ENCODE data around the gene ILDR1.

The ILDR1 gene

DNA sequence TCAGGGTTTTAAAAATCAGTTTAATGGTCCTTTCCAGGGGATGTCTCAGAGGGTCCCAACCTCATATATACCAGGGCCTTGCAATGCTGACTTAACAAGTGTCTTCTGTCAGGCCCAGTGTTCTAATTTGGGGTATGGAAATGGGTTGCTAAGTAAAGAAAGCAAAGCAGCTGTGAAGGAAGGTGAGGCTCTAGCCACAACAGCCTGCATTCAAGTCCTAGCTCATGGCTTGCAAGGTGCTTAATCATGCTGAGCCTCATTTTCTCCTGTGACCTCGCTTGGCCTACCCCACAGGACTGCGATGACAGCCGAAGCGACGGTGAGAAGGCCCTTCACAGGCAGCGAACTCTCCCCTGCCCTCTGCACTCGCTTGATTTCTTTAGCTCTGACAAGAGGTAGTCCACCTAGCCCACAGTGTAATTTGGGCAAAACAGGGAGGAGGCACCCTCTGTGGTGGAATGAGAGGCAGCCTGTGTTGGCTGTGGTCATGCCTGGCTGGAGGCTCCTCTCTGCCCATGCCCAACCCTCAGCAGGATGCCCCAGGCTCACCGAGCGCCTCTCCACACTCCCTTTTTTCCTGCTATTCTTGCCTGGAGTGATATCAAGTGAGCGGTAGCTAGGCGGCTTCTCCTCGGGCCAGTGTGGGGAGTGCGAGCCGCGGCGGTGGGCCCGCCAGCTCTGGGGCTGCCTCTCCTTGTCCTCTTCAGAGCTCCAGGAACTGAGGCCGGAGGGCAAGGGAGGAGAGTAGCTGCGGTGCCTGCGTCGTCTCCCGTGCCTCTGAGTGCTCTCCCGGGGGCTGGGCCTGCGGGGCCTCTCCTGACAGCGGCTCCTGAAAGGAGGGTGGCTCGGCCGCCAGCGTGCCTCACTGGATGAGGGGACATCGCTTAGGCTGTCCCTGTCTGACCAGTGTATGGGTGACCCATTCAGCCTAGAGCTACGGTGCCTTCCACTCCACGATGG lies 29.2 kb downstream of the ILDR1 start:
- DNase-seq: no peak

- no peak for DNase-seq
Measured at GRCh38 chr3:121989943-121990342, 32.1 kb downstream of the ILDR1 start.

DNA sequence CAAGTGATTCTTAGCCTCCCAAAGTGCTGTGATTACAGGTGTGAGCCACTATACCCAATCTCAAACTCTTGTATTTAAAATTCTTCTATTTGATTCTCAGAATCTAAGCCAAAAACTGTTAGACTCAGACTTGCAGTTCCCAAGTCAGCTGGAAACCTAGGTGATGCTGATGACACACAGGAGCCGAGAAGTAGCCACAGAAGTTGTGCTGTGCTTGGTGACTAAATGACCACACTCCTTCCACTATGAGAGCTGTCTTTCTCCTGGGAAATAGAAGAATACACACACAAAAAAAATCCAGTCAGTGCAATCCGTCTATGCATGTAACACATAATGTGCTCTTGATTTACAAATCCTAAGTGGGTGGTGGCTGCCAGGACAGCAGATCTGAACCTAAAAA lies 33.9 kb downstream of the ILDR1 start:
- no peak for DNase-seq

GRCh38 chr3:121985846-121986245 lies 36.2 kb downstream of the ILDR1 start:
- DNase-seq: no peak

DNA sequence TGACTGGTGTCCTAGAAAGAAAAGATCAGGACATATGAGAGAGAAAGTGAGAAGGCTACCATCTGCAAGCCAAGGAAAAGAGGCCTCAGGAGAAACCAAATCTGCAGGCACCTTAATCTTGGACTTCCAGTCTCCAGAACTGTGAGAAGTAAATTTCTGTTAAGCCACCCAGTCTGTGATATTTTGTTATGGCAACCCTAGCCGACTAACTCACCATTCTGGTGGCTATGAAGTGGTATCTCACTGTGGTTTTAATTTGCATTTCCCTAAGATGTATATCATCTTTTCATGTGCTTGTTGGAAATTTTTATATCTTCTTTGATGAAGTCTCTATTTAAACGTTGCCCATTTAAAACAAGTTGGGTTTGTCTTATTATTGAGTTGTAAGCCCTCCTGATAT lies 40.6 kb downstream of the ILDR1 start:
- no peak for DNase-seq

DNA sequence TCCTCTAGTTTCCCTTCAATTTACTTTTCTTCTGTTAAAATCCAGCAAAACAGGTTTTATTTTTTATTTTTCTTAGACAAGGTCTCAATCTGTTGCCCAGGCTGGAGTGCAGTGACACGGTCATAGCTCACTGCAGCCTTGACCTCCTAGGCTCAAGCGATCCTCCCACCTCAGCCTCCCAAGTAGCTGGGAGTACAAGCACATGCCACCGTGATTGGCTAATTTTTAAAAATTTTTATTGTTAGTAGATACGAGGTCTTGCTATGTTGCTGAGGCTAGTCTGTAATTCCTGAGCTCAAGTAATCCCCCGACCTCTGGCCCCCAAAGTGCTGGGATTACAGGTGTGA lies 41.6 kb downstream of the ILDR1 start:
- DNase-seq: no peak

GRCh38 chr3:121979734-121980449 lies 42.2 kb downstream of the ILDR1 start:
- no peak for DNase-seq

- DNase-seq: no peak
Measured at GRCh38 chr3:121979246-121979645, 42.8 kb downstream of the ILDR1 start.

- no peak for DNase-seq
Measured at GRCh38 chr3:121976727-121977126, 45.3 kb downstream of the ILDR1 start.

DNA sequence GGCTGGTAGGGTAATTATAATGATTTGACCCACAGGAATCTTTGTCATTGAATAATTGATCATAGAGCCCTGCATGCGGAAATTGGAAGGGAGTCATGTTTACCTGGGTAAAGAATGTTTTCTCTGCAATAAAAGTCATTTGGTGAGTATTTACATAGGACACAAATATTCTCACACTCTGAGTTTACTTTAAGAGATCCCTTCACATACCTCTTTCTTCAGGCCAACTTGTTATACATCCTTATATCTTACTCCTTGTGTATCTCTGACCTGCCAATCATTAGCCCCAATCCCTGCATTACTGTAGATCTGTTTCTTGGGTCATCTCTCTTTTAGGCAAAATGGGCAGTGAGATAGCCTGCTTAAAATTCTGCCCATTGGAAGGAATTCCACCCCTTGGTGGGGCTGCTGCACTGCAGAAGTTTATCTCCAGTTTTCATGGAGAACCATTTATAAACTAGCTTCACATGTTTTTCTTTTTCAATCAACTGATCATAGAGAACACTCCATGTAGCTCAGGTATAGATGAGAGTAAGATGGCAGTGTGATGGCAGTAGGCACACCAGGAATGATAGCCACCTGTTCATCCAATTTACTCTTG lies 46.2 kb downstream of the ILDR1 start:
- no peak for DNase-seq

- DNase-seq: no peak
Measured at GRCh38 chr3:121974601-121975111, 47.4 kb downstream of the ILDR1 start.

DNA sequence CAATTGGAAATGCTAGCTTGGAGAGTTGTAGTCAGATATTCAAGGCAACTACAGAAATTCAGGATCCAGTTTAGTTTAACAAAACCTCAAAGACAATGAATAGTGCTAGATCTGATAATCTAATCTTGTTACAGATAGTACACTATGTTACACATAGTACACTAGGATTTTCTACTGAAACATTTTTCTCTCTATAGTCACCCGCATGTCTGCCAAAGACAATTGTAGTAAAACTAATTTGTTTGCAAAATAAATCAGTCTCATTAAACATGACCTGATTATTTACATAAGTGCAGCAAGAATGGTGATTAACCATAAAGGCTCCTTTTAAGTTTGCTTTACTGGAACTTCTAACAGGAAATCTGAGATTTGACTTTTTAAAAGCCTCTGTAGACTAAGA lies 52.0 kb downstream of the ILDR1 start:
- no peak for DNase-seq

DNA sequence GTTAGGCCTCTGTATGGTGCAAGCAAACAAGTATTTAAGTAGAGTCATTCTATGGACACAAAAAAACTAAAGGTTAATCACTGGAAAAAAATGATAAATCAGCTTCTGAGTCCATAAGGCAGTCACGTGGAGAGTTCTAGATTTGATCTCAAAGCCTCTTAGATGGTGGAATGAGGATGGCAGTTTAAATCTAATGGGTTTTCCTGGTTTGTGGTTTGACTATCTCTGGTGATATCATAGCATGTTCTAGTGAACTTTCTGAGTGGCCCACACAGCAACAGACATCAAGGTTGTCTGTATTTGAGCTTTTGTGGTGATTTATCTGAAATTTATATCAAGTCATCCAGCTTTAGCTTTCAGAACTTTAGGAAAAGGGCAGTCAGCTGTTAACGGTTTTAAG lies 52.4 kb downstream of the ILDR1 start:
- DNase-seq: no peak

GRCh38 chr3:121963608-121964007 lies 58.4 kb downstream of the ILDR1 start:
- DNase-seq: no peak

DNA sequence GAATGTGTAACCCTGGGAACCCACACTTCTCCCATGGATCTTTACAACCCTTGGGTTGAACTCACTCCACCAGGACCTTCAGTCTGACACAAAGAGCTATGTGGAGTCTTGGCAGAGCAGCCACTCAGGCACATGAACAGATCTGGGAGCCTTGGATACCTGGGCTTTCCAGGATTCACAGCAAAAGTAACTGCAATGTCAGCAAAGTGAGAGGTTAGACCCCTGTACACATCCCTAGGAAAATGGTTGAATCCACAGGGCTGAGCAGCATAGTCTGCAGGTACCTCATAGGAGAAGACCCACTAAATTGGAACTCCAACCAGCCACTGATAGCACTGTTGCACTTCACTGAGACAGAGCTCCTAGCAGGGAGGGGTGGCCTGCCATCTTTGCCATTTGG lies 59.6 kb downstream of the ILDR1 start:
- no peak for DNase-seq

GRCh38 chr3:121961283-121961682 lies 60.8 kb downstream of the ILDR1 start:
- no peak for DNase-seq

DNA sequence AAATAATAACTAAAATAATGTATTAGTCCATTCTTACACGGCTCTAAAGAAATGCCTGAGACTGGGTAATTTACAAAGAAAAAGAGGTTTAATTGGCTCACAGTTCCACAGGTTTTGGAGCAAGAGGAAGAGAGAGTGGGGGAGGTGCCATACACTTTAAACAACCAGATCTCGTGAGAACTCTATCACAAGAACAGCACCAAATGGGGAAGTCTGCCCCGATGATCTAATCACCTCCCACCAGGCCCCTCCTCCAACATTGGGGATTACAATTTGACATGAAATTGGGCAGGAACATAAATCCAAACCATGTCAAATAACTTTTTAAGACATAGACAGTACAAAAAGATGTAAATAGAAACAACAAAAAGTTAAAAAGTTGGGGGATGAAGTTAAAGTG lies 63.2 kb downstream of the ILDR1 start:
- DNase-seq: no peak

GRCh38 chr3:121957674-121958415 lies 64.2 kb downstream of the ILDR1 start:
- DNase-seq: no peak

DNA sequence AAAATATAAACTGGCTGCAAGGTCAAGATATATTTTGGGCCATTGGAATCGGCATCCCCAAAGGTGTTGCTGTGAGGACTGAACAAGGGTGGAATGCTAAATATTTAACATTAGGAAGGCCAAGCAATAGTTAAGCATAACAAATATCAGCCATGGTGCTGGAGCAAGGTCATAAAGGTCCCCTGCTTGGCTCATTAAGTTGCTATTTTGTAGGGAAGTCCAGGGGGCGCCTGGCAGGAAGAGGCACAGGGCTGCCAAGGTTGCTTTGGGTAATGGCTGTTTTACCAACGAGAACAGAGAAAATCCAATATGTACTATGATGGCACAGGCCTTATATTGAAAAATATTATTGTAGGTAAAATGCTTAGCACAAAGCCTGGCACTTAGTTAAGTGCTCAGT lies 65.7 kb downstream of the ILDR1 start:
- no peak for DNase-seq

DNA sequence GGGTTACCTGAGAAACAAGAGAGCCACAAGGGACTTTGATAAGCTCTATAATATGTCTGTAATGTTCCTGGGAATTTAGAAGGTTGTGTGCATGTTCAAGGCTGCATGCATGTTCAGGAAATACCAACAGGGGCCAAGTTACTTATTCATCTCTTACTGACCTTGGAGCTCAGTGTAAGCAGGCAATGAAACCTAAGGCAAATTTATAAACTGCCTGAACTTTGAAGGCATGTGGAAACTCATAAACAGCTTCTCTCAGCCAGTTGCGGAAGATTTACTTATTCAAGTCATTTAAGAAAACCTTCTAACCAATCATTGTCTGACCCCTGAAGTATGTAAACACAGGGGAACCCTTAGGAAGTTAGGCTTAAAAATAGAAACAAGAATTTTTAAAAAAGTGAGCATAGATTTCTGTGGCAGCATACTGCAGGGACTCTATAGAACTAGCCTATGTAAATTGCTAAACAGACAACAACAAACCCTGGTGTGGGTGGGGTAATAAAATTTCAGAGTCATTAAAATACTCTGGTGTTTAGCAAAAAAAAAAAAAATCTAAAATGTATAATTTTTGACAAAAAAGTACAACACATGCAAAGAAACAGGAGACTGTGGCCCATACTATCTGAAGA lies 70.6 kb downstream of the ILDR1 start:
- DNase-seq: no peak

DNA sequence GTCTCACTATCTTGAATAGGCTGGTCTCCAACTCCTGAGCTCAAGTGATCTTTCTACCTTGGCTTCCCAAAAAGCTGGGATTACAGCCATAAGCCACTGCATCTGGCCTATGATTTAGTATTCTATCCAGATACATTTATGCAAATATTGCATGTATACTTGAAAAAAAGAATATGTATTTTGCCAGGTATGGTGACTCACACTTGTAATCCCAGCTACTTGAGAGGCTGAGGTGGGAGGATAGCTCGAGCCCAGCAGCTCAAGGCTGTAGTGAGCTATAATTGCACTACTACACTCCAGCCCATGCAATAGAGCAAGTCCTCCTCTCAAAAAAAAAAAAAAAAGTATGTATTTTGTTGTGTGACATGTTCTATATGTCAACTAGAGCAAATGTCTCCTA lies 73.4 kb downstream of the ILDR1 start:
- DNase-seq: no peak

GRCh38 chr3:121943431-121943830 lies 78.6 kb downstream of the ILDR1 start:
- no peak for DNase-seq

Measured in right forelimb (tissue), 1 donor.